ENCODE measurements around the gene ETFBKMT. TPM values are rescaled to one million over a fixed set of nuclear protein-coding genes. Genes with fewer than 3 reads are reported as not detected.

The ETFBKMT gene
- total RNA-seq, 6 donors from 2014 or later = 2.1 to 7.3 (median 4.3) TPM

DNA sequence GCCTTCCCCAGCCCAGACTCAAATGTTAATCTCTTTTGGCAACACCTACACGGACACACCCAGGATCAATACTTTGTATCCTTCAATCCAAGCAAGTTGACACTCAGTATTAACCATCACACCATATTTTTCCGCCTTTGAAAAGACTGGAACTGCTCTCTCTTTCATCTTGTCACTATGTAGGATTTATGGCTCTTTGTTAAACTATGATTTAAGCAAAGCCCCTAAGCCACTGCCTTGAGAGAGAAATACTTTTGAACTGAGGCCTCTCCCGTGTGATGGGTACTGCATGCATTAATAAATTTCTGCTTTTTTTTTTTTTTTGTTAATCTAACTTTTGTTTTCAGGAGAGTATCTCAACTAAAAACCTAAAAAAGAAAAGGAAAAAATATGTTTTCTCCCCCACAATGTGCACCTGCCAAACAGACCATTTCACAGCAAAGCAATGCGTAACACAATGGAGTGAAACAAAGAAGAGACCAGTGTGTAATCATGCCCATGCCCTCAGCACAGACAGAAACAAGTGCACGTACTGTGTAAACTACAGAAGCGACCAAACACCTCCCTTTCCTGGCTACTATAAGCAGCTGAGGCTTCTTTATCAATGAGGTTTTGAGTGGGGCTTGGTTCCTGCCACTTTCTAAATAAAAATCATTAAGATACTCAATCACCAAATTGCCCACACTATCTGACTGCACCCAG is 28.3 kb upstream of the ETFBKMT start:
- no peaks in the 10 kb centered on the region for H3K27me3 ChIP-seq
- H3K4me3 ChIP-seq = no peak overlapping the region
- DNase-seq (no peak), ATAC-seq (ENCODE audit: low FRiP score in 2 of 2) (no peak)
- TF ChIP-seq, protein P1, sequence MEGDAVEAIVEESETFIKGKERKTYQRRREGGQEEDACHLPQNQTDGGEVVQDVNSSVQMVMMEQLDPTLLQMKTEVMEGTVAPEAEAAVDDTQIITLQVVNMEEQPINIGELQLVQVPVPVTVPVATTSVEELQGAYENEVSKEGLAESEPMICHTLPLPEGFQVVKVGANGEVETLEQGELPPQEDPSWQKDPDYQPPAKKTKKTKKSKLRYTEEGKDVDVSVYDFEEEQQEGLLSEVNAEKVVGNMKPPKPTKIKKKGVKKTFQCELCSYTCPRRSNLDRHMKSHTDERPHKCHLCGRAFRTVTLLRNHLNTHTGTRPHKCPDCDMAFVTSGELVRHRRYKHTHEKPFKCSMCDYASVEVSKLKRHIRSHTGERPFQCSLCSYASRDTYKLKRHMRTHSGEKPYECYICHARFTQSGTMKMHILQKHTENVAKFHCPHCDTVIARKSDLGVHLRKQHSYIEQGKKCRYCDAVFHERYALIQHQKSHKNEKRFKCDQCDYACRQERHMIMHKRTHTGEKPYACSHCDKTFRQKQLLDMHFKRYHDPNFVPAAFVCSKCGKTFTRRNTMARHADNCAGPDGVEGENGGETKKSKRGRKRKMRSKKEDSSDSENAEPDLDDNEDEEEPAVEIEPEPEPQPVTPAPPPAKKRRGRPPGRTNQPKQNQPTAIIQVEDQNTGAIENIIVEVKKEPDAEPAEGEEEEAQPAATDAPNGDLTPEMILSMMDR (IDR thresholded peaks at IDR 0.05) = no peak
- TF ChIP-seq EP300 (IDR thresholded peaks at IDR 0.05) (no peak), POLR2A (IDR thresholded peaks at IDR 0.05) (no peak), POLR2AphosphoS5 (IDR thresholded peaks at IDR 0.05) (no peak)
- H3K9me3 ChIP-seq = no peaks in the 10 kb centered on the region
- WGBS, 2 donors = 86 to 90% methylated on average over 6 of the region's 6 CpGs
- no peaks in the 10 kb centered on the region for H3K4me1 ChIP-seq
- H3K27ac ChIP-seq = no peak overlapping the region
- no peaks in the 10 kb centered on the region for H3K36me3 ChIP-seq

GRCh38 chr12:31631809-31632208 is 27.7 kb upstream of the ETFBKMT start:
- Histone ChIP-seq H3K4me1 (peaks cover 0 to 6% (median 0%) of the 10 kb centered on the region in 4 donors), H3K4me3 (no peak overlapping the region), H3K27me3 (no peaks in the 10 kb centered on the region), H3K27ac (no peak overlapping the region), H3K36me3 (no peaks in the 10 kb centered on the region), H3K9me3 (no peaks in the 10 kb centered on the region)
- DNase-seq (no peak), ATAC-seq (ENCODE audit: low FRiP score in 2 of 2) (peak in 1 of 2 donors; percentile 14)
- 82 to 90% methylated on average over 12 of the region's 12 CpGs for WGBS, 2 donors
- TF ChIP-seq, protein P1 (IDR thresholded peaks at IDR 0.05) = no peak
- TF ChIP-seq POLR2A (IDR thresholded peaks at IDR 0.05) (no peak), EP300 (IDR thresholded peaks at IDR 0.05) (no peak), POLR2AphosphoS5 (IDR thresholded peaks at IDR 0.05) (no peak)

- Histone ChIP-seq H3K36me3 (no peaks in the 10 kb centered on the region), H3K4me3 (no peak overlapping the region), H3K27ac (no peak overlapping the region), H3K9me3 (no peaks in the 10 kb centered on the region), H3K4me1 (peaks cover 0 to 7% (median 0%) of the 10 kb centered on the region in 4 donors), H3K27me3 (no peaks in the 10 kb centered on the region)
- TF ChIP-seq POLR2A (IDR thresholded peaks at IDR 0.05) (no peak), POLR2AphosphoS5 (IDR thresholded peaks at IDR 0.05) (no peak), EP300 (IDR thresholded peaks at IDR 0.05) (no peak)
- TF ChIP-seq, protein P1 (IDR thresholded peaks at IDR 0.05) = no peak
- DNase-seq = no peak
- 74 to 82% methylated on average over 4 of the region's 4 CpGs for WGBS, 2 donors
- no peak for ATAC-seq (ENCODE audit: low FRiP score in 2 of 2)
Observed at GRCh38 chr12:31633464-31633863, 26.0 kb upstream of the ETFBKMT start.

DNA sequence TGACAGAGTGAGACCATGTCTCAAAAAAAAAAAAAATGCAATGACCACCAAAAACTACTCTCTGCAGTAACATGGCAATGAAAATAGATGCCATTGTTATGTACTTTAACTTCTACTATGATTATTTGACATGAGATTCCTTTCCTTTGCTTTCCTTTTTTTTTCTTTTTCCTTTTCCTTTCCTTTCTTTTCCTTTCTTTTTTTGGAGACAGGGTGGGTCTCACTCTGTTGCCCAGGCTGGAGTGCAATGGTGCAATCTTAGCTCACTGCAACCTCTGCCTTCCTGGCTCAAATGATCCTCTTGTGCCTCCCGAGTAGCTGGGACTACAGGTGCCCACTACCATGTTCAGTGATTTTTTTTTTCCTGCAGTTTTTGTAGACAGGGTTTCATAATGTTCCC is 24.9 kb upstream of the ETFBKMT start:
- no peaks in the 10 kb centered on the region for H3K27me3 ChIP-seq
- no peak overlapping the region for H3K27ac ChIP-seq
- no peaks in the 10 kb centered on the region for H3K9me3 ChIP-seq
- DNase-seq (no peak), ATAC-seq (ENCODE audit: low FRiP score in 2 of 2) (no peak)
- WGBS, 2 donors = 84 to 96% methylated on average over 1 of the region's 1 CpG
- TF ChIP-seq POLR2AphosphoS5 (IDR thresholded peaks at IDR 0.05) (no peak), POLR2A (IDR thresholded peaks at IDR 0.05) (no peak), EP300 (IDR thresholded peaks at IDR 0.05) (no peak)
- TF ChIP-seq, protein P1 (IDR thresholded peaks at IDR 0.05) = no peak
- no peaks in the 10 kb centered on the region for H3K36me3 ChIP-seq
- H3K4me1 ChIP-seq = peaks cover 0 to 7% (median 0%) of the 10 kb centered on the region in 4 donors
- H3K4me3 ChIP-seq = no peak overlapping the region
